HG03571 (cell line): ENCODE results near the gene MC2R.
A peak's percentile ranks its signal among the peaks of the same experiment; 100 is the strongest.
"Not testable (repeated sequence)": the region's sequence is repeated elsewhere in the genome, so short reads cannot be mapped to it uniquely, and the experiment has no call there.

Experiments
- ATAC-seq: cut with Tn5 transposase; IDR thresholded peaks from one replicate; pipeline ENCODE4 v1.9.1; 2021; ENCODE audit not compliant: unreplicated experiment

Gene MC2R

DNA sequence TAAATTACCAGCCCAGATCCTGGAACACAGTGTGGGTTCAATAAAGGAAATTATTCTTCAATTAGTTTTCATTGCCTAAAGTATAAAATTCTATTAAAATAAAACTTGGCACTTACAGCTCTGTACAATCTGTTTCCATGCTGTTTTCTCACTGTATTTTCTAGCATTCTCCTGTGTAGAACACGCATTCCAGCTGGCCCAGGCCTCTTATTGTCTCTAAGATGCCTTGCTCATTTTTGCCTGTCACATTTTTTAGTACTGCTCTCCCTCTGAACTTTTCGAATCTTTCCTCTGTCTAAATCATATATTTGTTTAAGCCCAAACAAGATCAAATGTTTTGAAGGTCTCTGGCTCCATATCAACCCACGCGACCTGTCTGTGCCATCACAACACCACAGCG is 20.8 kb downstream of the MC2R start:
- no peak for ATAC-seq

DNA sequence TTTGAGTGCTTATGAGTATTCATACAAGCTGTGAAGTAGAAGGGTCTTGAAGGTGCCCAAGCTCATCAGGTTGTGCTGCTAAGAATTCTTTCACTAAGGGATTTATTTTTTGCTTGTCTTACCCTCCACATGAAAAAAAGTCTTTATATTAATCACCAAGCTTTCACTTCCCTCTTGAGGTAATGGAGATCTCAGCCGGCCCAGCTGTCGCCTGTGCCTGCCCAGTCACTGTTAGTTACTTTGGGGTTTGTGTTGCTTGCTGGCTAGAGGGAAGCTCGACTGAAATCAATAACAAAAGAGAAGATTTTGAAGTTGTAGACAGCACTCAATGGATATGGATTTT is 21.9 kb downstream of the MC2R start:
- peak; percentile 100 for ATAC-seq

DNA sequence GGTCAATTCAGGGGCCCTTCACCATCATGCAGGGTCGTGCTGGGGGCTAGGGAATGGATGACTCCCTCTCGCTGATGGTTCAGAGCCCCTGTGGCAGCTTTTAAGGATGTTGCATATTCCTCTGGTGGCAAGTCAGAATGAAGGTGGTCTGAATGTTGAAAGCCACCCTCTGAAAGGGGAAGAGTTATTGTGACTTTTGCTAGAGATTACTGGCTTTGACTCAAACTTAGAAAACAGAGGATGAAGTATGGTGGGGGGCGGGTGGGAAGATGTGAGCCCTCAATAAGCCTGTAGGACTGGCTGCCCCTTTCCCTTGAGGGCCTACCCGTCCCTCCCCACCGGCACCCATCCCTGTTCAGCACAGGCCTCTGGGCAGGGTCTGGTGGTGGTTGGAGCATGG is 23.2 kb downstream of the MC2R start:
- no peak for ATAC-seq

DNA sequence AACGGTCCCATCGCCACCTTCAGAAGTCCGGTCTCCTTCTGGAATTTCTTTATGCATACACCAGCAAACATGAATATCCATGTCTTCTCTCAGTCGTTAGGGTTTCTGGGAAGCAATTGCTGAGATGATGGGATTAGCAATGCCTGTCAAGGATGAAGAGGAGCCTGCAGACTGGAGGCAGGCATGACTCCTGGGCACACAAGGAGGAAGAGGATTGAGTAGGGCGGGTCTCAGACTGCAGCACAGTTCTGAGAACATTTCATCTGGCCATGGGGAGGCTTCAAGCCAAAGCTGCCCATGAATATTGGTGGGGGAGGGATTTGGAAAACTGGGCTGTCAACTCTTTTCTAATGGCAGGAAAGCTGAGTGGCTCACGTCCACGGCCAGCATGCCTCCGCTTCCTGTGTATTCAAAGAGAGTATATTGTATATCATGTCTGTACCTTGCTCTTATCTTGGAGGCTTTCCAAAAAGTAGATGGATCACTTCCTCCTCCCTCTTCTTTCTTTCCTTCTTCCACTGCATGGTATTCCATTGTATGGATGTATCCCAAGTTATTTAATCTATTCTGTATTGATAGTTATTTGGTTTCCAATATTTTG is 24.5 kb downstream of the MC2R start:
- no peak for ATAC-seq

DNA sequence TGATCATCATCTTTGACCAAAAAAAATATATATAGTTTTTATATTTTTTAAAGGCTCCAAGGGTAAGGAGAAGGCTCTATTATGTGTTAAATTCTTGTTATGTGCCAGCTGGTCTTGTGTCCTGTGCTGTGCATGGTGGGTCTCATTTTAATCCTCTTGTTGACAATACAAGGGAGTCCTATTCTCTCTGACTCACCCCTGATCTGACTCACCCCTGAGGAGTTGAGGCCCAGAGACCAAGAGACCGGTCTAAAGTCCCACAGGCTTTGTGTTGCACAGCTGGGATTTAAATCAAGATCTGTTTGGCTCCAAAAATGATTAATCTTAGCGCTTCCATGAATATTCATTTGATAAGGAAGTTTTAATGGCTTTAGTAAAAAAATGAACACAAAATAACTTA is 25.7 kb downstream of the MC2R start:
- no peak for ATAC-seq

DNA sequence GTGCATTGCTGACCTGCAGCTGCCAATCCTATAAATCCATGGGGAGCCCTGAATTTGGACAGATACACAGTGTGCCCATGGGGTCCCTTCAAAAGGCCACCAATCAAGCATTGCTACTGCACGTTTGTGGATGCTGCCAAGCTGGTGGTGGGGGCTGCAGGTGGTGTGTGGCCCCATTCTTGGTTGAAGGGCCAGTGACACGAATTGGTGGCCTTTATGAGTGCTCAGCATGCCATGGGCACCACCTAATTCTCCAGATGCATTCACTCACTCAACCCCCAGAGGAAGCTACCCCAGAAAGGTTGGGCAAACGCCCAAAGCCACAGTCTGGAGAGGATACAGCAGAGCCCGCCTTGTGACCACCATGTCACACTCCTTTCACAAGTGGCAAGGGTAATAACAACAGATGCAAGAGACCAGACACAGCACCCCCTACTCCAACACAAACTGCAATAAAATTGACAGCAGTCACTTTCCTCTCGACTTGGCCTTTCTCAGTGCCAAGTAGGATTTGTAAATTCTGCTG is 27.1 kb downstream of the MC2R start:
- no peak for ATAC-seq

DNA sequence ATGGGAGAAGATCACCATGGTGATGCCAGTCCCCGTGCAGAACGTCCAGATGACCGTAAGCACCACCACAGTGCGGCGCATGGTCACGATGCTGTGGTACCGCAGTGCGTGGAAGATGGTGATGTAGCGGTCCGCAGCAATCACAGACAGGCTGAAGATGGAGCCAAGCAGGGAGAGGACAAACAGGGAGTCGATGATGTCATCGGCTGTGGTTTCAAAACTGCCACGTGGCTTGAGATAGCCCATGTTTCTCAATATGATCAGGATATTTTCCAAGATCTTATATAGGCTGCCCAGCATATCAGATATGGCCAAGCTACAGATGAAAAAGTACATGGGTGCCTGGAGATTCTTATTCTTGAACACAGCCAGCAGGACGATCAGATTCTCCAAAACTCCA is 30.3 kb downstream of the MC2R start:
- ATAC-seq: no peak

DNA sequence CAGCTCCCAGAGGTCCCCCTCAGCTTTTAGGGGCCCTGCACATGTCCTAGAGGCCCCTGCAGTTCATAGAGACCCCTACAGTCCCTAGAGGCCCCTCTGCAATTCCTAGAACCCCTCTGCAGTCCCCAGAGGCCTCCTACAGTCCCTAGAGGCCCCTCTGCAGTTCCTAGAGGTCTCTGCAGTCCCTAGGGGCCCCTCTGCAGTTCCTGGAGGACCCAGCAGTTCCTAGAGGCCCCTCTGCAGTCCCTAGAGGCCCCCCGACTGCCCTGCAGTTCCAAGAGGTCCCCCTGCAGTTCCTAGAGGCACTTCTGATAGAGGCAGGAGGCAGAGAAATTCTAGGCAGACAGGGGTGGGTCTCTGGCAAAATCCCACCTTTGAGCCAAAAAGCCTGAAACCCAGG is 35.4 kb downstream of the MC2R start:
- no peak for ATAC-seq

DNA sequence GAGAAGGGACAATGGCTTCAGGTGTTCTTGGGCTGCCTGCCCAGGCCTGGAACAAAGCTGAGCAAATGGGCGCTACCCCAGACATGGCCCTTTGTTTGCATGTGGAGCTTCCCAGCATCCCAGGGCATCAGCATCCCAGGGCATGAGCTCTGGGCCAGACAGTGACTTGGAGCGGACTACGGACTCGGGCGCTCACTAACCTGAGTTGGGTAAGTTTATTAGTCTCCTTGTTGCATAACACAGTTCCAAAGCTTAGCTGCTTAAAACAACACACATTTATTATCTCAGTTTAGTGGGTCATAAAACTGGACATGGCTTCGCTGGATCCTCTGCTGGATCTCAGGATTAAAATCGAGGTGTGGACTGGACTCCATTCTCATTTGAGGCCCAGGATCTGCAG is 35.8 kb downstream of the MC2R start:
- ATAC-seq: no peak

DNA sequence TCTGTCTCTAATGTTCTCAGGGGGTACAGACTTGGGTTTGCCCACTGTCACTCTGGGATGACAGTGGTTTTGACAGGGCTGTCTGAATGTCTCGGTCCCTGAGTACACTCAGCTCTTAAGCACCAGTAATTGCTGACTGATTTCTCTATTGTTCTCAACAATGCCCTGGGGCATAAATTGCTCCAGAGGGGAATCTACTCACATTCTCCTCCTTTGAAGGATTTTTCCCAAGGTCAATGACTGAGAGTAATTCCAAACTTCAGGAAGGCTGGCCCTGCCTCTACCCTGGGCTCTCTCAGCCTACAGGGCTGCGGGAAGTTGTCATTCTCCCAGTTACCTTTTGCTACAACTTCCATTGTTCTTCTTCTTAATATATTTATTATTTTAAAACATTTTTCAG is 36.5 kb downstream of the MC2R start:
- no peak for ATAC-seq

DNA sequence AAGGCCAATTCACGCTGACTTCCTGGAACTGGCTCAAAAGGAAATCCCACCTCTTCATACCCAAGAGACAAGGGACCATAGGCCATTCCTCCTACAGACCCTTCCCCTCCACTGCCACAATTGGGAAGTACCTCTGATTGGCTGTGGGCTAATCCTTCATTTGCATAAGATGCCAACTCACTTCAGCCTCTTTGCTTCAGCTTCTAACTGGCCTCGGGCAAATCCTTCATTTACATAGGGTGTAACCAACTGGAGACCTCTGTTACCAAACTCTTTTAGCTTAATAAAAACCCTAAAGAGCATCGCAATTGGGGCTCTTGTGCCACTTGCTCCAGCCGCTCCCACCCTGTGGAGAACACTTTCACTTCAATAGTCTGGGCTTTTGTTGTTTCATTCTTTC is 38.2 kb downstream of the MC2R start:
- no peak for ATAC-seq

DNA sequence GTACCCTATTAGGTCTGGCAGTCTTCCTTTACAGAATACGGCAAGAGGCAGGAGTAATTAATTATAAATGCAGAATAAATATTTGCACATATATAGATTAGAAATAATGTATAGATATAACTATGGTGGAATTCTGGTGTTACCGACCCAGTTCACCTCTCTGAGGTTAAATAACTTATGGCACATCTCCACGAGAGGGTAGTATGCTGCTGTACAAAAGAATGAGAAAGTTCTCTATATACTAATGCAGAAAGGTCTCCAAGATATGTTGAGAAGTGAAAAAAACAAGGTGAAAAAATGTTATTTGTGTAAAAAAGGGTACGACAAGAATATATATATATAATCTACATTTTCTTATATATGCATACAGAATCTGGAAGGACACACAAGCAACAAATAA is 40.8 kb downstream of the MC2R start:
- ATAC-seq: no peak

DNA sequence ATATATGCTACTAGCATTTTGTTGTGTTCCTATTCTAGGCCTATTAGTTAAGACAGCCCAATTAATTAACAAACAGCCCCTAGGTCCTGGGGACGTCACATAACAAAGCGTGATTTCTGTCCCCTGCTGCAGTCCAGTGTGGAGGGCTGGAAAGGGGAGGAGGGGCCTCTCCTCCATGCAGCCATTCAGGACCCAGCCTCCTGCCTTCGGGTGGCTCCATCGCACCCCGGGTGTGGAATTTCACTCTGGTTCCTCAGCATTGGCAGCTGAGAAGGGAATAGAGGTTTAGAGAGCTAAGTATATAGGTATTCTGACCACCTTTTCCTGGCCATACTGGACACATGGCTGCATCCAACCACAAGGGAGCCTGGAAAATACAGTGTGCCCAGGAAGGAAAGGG is 42.4 kb downstream of the MC2R start:
- ATAC-seq: no peak

DNA sequence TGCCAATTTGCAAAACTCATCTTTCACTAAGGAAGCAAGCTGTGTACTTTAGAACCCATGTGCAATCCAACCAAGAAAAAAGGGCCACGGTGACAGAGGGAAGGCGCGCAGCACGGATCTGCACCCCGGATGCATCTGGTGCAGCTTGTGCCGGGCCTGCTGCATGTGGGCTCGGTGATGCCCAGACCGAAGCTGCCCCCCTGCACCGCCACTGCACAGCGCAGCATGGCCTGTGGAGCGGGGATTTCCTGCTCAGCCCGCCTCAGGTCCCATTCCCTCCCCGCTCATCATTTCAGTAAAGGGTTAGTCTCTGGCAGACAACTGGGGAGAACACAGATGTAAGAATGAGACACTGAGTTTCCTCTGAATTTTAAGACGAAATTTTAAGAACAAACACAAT is 43.0 kb downstream of the MC2R start:
- no peak for ATAC-seq

DNA sequence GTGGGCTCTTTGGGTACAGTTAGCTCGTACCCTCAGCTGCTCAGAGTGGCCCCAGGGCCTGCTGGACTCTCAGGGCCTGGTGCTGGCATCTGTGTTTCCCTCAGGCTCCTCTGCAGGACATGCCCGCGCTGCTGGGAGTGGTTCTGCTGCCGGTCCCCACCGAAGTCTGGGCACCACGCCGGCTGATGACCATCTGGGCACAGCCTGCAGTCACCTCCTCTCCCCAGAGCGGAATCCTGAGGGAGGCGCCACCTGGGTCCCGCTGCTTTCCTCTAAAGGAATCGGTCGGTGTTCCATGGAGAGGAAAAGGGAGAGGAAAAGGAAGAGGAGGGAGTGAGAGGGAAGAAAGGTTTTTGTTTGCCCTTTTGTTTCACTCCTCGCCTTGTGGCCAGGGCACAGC is 43.6 kb downstream of the MC2R start:
- ATAC-seq: no peak

DNA sequence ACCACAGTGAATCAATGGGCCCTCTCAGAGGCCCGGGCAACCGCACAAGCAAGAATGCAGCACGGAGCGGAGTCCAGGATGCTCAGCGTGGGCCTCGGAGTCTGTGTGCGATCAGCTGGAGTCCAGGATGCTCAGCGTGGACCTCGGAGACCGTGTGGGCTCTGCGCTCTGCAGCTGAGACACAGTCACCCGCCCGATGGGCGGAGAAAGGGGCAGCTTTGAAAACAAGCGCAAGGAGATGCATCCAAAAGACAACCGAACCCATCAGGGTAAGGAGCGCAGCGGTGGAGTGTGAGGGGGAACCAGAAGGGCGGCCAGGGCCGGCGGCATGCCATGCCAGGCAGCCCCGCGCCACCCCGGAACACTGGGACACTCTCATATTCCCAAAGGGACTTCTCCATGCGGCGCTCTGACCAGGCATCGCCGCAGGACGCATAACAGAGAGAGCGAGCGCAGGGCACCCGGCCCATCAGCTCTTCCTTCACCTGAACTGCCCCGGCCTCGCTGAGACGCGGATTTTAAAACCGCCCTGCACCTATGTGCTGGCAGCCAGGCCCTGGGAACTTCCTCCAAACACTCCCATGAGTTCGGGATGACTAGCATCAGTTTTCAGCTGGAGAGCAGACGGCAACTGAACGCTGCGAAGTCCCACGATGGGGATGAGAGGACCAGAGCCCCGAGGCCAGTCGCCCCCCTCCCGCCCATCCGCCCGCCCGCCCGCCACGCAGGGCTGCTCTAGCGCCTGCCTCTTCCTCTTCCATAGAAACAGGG is 46.6 kb downstream of the MC2R start:
- no peak for ATAC-seq

DNA sequence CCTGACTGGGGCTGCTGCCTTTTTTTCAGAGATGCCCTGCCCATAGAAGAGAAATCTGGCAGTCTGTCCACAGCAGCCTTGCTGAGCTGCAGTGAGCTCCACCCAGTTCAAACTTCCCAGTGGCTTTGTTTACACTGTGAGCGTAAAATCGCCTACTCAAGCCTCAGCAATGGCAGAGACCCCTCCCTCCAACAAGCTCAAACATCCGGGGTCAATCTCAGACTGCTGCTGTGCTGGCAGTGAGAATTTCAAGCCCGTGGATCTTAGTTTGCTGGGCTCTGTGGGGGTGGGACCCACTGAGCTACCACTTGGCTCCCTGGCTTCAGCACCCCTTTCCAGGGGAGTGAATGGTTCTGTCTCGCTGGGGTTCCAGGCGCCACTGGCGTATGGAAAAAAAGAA is 52.4 kb downstream of the MC2R start:
- not testable (repeated sequence) for ATAC-seq

DNA sequence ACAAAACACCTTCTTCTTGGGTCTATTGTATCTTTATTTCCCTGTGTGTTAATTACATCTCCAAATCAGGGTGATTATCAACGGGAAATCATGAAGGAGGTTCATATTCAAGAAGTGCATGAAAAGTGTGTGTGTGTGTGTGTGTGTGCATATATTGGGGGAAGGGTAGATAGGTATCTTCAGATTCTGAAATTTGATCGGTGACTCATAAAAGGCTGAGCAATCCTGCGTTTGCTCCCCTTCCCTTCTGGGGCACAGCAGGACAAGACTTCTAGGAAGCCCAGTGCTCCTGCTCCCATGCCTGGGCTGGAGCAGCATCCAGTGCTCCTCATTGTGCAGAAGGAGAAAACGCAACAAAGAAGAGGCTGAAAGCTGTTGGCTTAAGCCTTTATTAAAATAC is 65.5 kb downstream of the MC2R start:
- no peak for ATAC-seq

DNA sequence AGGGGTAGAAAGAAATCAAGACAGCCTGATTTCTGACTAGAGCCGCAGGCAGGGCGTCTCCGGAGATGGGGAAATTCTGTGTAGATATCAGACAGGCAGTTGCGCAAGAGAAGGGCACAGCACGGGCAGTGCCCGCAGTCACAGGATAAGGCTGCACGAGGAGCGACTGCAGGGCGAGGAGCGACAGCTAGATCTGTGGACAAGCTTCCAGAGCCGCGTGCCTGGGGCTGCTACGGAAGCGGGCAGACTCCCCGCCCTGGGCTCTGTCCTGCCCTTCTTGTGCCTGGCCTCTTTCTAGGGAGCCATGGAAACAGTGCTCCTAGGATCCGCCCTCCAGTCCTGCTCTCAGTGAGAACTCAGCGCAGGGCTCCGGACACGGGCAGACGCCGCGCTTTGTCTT is 78.8 kb downstream of the MC2R start:
- no peak for ATAC-seq

DNA sequence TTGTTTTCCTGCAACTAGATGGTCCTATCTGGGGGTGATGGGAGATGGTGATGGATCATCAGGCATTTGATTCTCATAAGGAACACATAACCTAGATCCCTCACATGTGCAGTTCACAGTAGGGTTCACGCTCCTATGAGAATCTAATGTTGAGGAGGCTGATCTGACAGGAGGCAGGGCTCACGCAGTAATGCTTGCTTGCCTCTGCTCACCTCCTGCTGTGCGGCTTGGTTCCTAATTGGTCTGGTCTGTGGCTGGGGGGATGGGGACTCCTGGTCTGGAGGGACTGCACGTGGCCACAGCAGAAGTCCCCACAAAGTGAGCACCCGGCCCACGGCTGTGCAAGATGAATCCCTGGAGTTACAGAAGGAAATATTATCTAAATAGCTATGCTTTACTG is 80.1 kb downstream of the MC2R start:
- ATAC-seq: no peak

DNA sequence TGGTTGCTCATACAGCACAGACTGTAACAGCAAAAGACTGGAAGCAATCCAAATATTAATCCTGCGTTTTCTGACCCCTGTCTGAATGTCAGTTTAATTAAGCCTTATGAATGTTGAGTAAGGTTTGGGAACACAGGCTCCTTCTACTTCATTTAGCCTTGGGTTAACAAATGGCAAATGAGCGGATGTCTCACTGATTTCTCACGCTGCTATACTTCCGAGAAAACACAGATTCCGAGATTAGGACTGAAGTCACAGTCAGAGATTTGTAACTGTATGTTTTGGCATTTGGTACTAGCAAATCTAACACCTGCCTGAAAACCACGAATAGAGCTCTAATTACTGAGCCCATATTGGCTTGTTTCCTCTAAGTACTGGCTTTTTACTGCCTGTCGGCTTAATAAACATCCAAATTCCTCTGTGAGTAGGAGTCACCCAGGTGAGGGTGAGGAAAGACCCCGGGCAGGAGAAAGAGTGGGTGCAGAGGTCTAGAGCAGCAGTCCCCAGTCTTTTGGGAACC is 80.8 kb downstream of the MC2R start:
- no peak for ATAC-seq
